Esophagus squamous epithelium (tissue), 4 donors: ENCODE data around the gene SLC51A.

ENCODE experiments used
- CTCF ChIP-seq, 6 experiments: fragments of 450-650 bp in 4 of 6; fragments of 200-600 bp in 2 of 6; sonication (generic) in 2 of 6; IDR thresholded peaks; one replicate each; pipeline ENCODE4 v1.5.1; 2016 to 2019; ENCODE audit warnings: antibody characterized with exemption in 6 of 6, mild to moderate bottlenecking in 4 of 6, moderate library complexity in 4 of 6
- POLR2A ChIP-seq, 4 donors: fragments of 450-650 bp; IDR thresholded peaks; one replicate each; pipeline ENCODE4 v1.6.1; 2017; ENCODE audit warnings: antibody characterized with exemption in 4 of 4, mild to moderate bottlenecking in 4 of 4, moderate library complexity in 3 of 4

- TF ChIP-seq CTCF (IDR thresholded peaks at IDR 0.05) (no peak), POLR2A (IDR thresholded peaks at IDR 0.05) (no peak)
Observed at GRCh38 chr3:196214783-196215441, 1.4 kb upstream of the SLC51A start.
